K562 (cell line): Measurements from ENCODE around the gene PTH1R. TPM values are rescaled to one million over a fixed set of nuclear protein-coding genes. Genes with fewer than 3 reads are reported as not detected.

Experiments
- ARID3A ChIP-seq: IDR thresholded peaks from 2 replicates; pipeline ENCODE4 v1.6.1; 2012; ENCODE audit warnings: low read depth, low read length, improper control_type of control experiment, borderline replicate concordance
- BACH1 ChIP-seq: fragments of 200-800 bp; sonication (Bioruptor generic); IDR thresholded peaks from 2 replicates; pipeline ENCODE4 v1.6.1; 2016; ENCODE audit warnings: missing genetic modification characterization, missing compliant biosample characterization
- BCLAF1 ChIP-seq, 2 experiments: fragments of 450-650 bp in 1 of 2; IDR thresholded peaks; 2 replicates each; pipeline ENCODE4 v1.6.1; 2011 to 2017; ENCODE audit warnings: low read depth in 2 of 2, antibody characterized with exemption in 1 of 2, borderline replicate concordance in 1 of 2, low read length in 1 of 2, mild to moderate bottlenecking in 1 of 2, mixed read lengths in 1 of 2; ENCODE audit not compliant: control insufficient read depth in 1 of 2
- CTBP1 ChIP-seq: fragments of 450-650 bp; IDR thresholded peaks from 2 replicates; pipeline ENCODE4 v1.6.1; 2016; ENCODE audit warnings: borderline replicate concordance
- DDX20 ChIP-seq: fragments of 450-650 bp; IDR thresholded peaks from 2 replicates; pipeline ENCODE4 v1.6.1; 2016; ENCODE audit warnings: missing genetic modification characterization, low read depth, mild to moderate bottlenecking, missing compliant biosample characterization, moderate library complexity
- FUS ChIP-seq: fragments of 200-400 bp; formaldehyde crosslinking; optimal IDR thresholded peaks from 2 replicates; pipeline ENCODE3; 2017; ENCODE audit warnings: low read depth, low read length
- L3MBTL2 ChIP-seq: fragments of 450-650 bp; IDR thresholded peaks from 2 replicates; pipeline ENCODE4 v1.6.1; 2016; ENCODE audit warnings: mild to moderate bottlenecking, moderate library complexity
- MTA1 ChIP-seq: fragments of 450-650 bp; IDR thresholded peaks from 2 replicates; pipeline ENCODE4 v1.6.1; 2017; ENCODE audit warnings: borderline replicate concordance
- NR3C1 ChIP-seq: sonication (generic); formaldehyde crosslinking; IDR thresholded peaks from 2 replicates; pipeline ENCODE4 v1.8.1; 2022; ENCODE audit warnings: missing genetic modification reagents
- OTX1 ChIP-seq: fragments of 450-650 bp; formaldehyde crosslinking; IDR thresholded peaks from 2 replicates; pipeline ENCODE4 v1.4.0; 2022; ENCODE audit warnings: mild to moderate bottlenecking
- PRPF4 ChIP-seq: fragments of 200-400 bp; formaldehyde crosslinking; IDR thresholded peaks from one replicate; pipeline ENCODE4 v1.6.1; 2017; ENCODE audit warnings: low read length, low read depth, mild to moderate bottlenecking; ENCODE audit not compliant: insufficient read depth, poor library complexity, severe bottlenecking
- RAD51 ChIP-seq: fragments of 450-650 bp; IDR thresholded peaks from 2 replicates; pipeline ENCODE4 v1.7.1; 2016; ENCODE audit warnings: low read depth, mild to moderate bottlenecking, borderline replicate concordance
- SMARCB1 ChIP-seq: IDR thresholded peaks from 2 replicates; pipeline ENCODE4 v1.6.1; 2011; ENCODE audit warnings: improper control_type of control experiment, low read depth; ENCODE audit not compliant: insufficient read length
- ZBTB26 ChIP-seq: fragments of 450-650 bp; formaldehyde crosslinking; IDR thresholded peaks from 2 replicates; pipeline ENCODE4 v1.4.0; 2022; ENCODE audit warnings: missing genetic modification characterization
- ZNF212 ChIP-seq: fragments of 450-650 bp; formaldehyde crosslinking; IDR thresholded peaks from 2 replicates; pipeline ENCODE4 v1.4.0; 2020; ENCODE audit warnings: mild to moderate bottlenecking
- ZNF384 ChIP-seq: IDR thresholded peaks from 2 replicates; pipeline ENCODE4 v1.6.1; 2012; ENCODE audit warnings: low read depth, low read length, improper control_type of control experiment
- ZNF507 ChIP-seq: conservative IDR thresholded peaks from 2 replicates; pipeline ENCODE4 v1.6.1; 2017; ENCODE audit warnings: missing genetic modification characterization, missing compliant biosample characterization
- ZNF551 ChIP-seq: fragments of 250-450 bp; sonication (Bioruptor Pico); IDR thresholded peaks from 2 replicates; pipeline ENCODE4 v1.5.0; 2021; ENCODE audit warnings: mild to moderate bottlenecking, moderate library complexity
- ZNF695 ChIP-seq: fragments of 450-650 bp; formaldehyde crosslinking; IDR thresholded peaks from 2 replicates; pipeline ENCODE4 v1.4.0; 2020; ENCODE audit warnings: mild to moderate bottlenecking, moderate library complexity
- ZNF79 ChIP-seq: fragments of 250-450 bp; sonication (Bioruptor Pico); IDR thresholded peaks from 2 replicates; pipeline ENCODE4 v1.4.0; 2020; ENCODE audit warnings: low read depth, mild to moderate bottlenecking, moderate library complexity
- polyA plus RNA-seq, 8 experiments: library from polyadenylated mRNA; depleted of rRNA in 4 of 8; stranded (reverse) in 5 of 8; unstranded in 3 of 8; fragments of >200 nt; fragmentation: Nextera tagmentation in 2 of 8; fragmentation: Illumina TruSeq in 1 of 8; extraction: Ambion mirVana in 2 of 8; extraction: Trizol in 1 of 8; gene quantifications; 2 replicates each; pipeline versions ENCODE4 v1.2.1 to v1.2.3, GENCODE V29; 2011 to 2014; ENCODE audit warnings: inconsistent platforms in 1 of 8, missing spikeins in 1 of 8
- total RNA-seq, 7 experiments: library from RNA; depleted of rRNA in 6 of 7; stranded (reverse); fragments of >200 nt in 6 of 7; fragmentation: Illumina TruSeq in 2 of 7; extraction: Trizol in 2 of 7; gene quantifications; 2 replicates each; pipeline versions ENCODE4 v1.2.1 to v1.2.3, GENCODE V29; 2011 to 2021; ENCODE audit warnings: low replicate concordance in 1 of 7

Gene PTH1R
- total and polyA plus RNA-seq, 9 of the 15 experiments (the other 6 are each of a cell fraction or from before 2014, with no cell fraction given) = not detected

- no peak for TF ChIP-seq SMARCB1
- TF ChIP-seq BACH1 (tag) = no peak
- no peak for TF ChIP-seq FUS
- TF ChIP-seq MTA1 = peak; percentile 23; the same call in 1 of the 2 replicates
- no peak for TF ChIP-seq DDX20 (tag)
- TF ChIP-seq ZNF695 (CRISPR knock-in tag) = no peak
- no peak for TF ChIP-seq L3MBTL2
- TF ChIP-seq ZNF551 (CRISPR knock-in tag) = no peak
- no peak for TF ChIP-seq NR3C1
- no peak for TF ChIP-seq ARID3A
- no peak for TF ChIP-seq ZNF212 (CRISPR knock-in tag)
- TF ChIP-seq ZNF384 = no peak
- no peak for TF ChIP-seq ZNF507
- no peak for TF ChIP-seq PRPF4
- TF ChIP-seq RAD51 = no peak
- 0 out of 2 replicates have a peak, but pooled peaks have one; percentile 41 for TF ChIP-seq OTX1
- no peak for TF ChIP-seq CTBP1
- no peak for TF ChIP-seq ZNF79 (CRISPR knock-in tag)
- TF ChIP-seq BCLAF1 (IDR thresholded peaks at IDR 0.05; ENCODE audit: borderline replicate concordance in 1 of 2, control insufficient read depth in 1 of 2, low read depth in 2 of 2, low read length in 1 of 2) = peak in 1 of 2 experiments; percentile 43; a peak in 1 of 4 replicates
- TF ChIP-seq ZBTB26 (CRISPR knock-in tag) = 0 out of 2 replicates have a peak, but pooled peaks have one; percentile 56
These were observed 19.8 kb upstream of the PTH1R start (continued) for GRCh38 chr3:46857485-46858341.
